SKM-1 treated with dmso at 0.1 percent for 144 hours (cell line): ENCODE measurements around the gene POTED.
"Not testable (repeated sequence)": the region's sequence is repeated elsewhere in the genome, so short reads cannot be mapped to it uniquely, and the experiment has no call there.

ENCODE experiments used
- DNase-seq: peaks from one replicate; lab custom pipeline; 2025; ENCODE audit not compliant: unreplicated experiment; lab: John Stamatoyannopoulos, UW

The POTED gene

DNA sequence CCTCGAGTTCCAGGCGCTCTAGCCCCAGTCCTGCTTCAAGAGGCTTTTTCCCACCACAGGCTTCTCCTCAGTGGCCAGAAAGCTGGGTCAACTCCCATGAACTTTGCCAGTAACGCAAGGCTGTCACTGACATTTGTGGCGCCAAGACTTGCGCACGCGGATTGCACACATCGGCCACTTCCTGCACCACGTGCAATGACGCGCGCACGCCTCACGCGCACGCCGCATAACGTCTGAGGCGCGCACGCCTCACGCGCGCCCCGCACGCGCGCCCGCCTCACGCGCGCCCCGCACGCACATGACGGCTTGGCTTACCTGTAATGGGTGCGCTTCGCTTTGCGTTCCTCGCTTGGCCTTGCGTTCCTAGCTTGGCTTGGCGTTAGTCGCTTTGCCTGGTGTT, at the start of gene POTED:
POTED (plus strand) TSS at position 301 of the 400 bp plus-strand sequence. CDS start 452 bp downstream, outside the sequence.
- not testable (repeated sequence) for DNase-seq

GRCh38 chr21:13650101-13650500, 40.5 kb downstream of the POTED start:
- not testable (repeated sequence) for DNase-seq

DNA sequence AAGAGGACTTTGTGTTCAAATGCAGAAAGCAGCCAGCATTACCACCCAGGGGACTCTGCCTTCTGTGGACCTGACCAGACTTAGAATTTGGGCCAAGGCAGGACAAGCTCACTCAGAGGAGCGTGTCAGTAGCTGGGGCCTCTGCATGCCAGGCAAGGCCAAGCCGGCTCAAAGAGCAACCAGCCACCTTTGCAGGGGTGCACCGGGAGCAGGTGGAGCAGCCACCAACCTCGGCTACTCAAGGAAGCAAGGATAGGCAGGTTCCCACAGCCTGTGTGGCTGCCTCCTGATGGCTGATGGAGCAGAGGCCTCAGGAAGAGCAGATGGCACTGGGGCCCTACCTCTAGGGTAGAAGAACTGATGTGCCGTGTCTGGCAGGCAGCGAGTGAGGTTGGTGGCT, 42.2 kb downstream of the POTED start:
- DNase-seq = not testable (repeated sequence)
